HepG2 (cell line): ENCODE results near the gene RNF10. TPM values are rescaled to one million over a fixed set of nuclear protein-coding genes. Genes with fewer than 3 reads are reported as not detected.
A peak's percentile ranks its signal among the peaks of the same experiment; 100 is the strongest.

Experiments
- ATAC-seq: fragments of 200-7000 bp; cut with Tn5 transposase; 3 replicates; pipeline ENCODE4 v1.9.1; 2020; ENCODE audit warnings: mild to moderate bottlenecking, moderate library complexity
- BruUV-seq: library from RNA; stranded (reverse); fragments of 400-500 nt; replicated peaks from 2 replicates; lab custom pipeline; 2021; lab: Mats Ljungman, UMichigan
- CTCF ChIA-PET: fragments of 300-600 bp; formaldehyde crosslinking; extraction: SDS; loops from one replicate; lab custom pipeline; 2021; ENCODE audit warnings: low total read pairs, inconsistent platforms, low intra/inter-chr PET ratio; lab: Yijun Ruan, JAX
- POLR2A ChIA-PET: fragments of 350-600 bp; sonication (Branson Sonifier 250); formaldehyde crosslinking; loops from one replicate; lab custom pipeline; 2020; ENCODE audit warnings: antibody characterized with exemption, inconsistent platforms; lab: Yijun Ruan, JAX
- DNase-seq: peaks from one replicate; pipeline ENCODE4 v3.0.0-alpha.2; 2015; ENCODE audit warnings: low spot score
- FAIRE-seq: peaks from 3 replicates; lab custom pipeline; 2011; peaks lifted over from hg19 to GRCh38; lab: Jason Lieb, UNC
- H2AFZ ChIP-seq: one replicate; pipeline ENCODE4 v1.6.1; 2011; ENCODE audit warnings: low read length, inconsistent platforms
- H3K27ac ChIP-seq: fragments of 300-600 bp; 3 replicates; pipeline ENCODE4 v1.8.0; 2011; ENCODE audit warnings: mixed run types, mild to moderate bottlenecking, mixed read lengths, low read length, inconsistent platforms; ENCODE audit not compliant: insufficient read depth; ENCODE audit errors: extremely low read length
- H3K27me3 ChIP-seq, 2 experiments: fragments of 200-600 bp in 1 of 2; 2 replicates in 1 of 2; 3 replicates in 1 of 2; pipeline versions ENCODE4 v1.6.0 to v1.8.0; 2011; ENCODE audit warnings: low read length in 2 of 2, mild to moderate bottlenecking in 2 of 2, moderate library complexity in 2 of 2, inconsistent platforms in 1 of 2; ENCODE audit not compliant: insufficient read depth in 2 of 2, control insufficient read depth in 1 of 2
- H3K36me3 ChIP-seq, 2 experiments: fragments of 200-600 bp in 1 of 2; replicated peaks in 1 of 2; 2 replicates in 1 of 2; 3 replicates in 1 of 2; pipeline versions ENCODE4 v1.5.1 to v1.8.0; 2011; ENCODE audit warnings: low read length in 2 of 2, inconsistent platforms in 1 of 2; ENCODE audit not compliant: insufficient read depth in 2 of 2, control insufficient read depth in 1 of 2
- H3K4me1 ChIP-seq: 2 replicates; pipeline ENCODE4 v1.5.1; 2012; ENCODE audit warnings: low read length, inconsistent platforms; ENCODE audit not compliant: insufficient read depth
- H3K4me2 ChIP-seq: 2 replicates; pipeline ENCODE4 v1.6.0; 2011; ENCODE audit warnings: low read depth, low read length, inconsistent platforms
- H3K4me3 ChIP-seq, 3 experiments: fragments of 200-600 bp in 1 of 3; sonication (generic), shearing (Covaris generic) in 1 of 3; replicated peaks in 1 of 3; 2 replicates each; pipeline ENCODE4 v1.5.1; 2011 to 2016; ENCODE audit warnings: low read length in 3 of 3, inconsistent platforms in 2 of 3, low read depth in 2 of 3, mild to moderate bottlenecking in 2 of 3, control low read depth in 1 of 3, mixed read lengths in 1 of 3; ENCODE audit not compliant: insufficient read depth in 1 of 3
- H3K79me2 ChIP-seq: one replicate; pipeline ENCODE4 v1.6.1; 2011; ENCODE audit warnings: low read length, inconsistent platforms; ENCODE audit not compliant: insufficient read depth
- H3K9ac ChIP-seq: 2 replicates; pipeline ENCODE4 v1.6.0; 2011; ENCODE audit warnings: mild to moderate bottlenecking, low read depth, low read length, inconsistent platforms; ENCODE audit not compliant: insufficient read depth
- H3K9me3 ChIP-seq: 2 replicates; pipeline ENCODE4 v1.5.1; 2012; ENCODE audit warnings: mild to moderate bottlenecking, low read length
- H4K20me1 ChIP-seq: 2 replicates; pipeline ENCODE4 v1.6.0; 2011; ENCODE audit warnings: inconsistent platforms, mild to moderate bottlenecking, low read length, moderate library complexity; ENCODE audit not compliant: insufficient read depth
- GPBP1L1 ChIP-seq: sonication (generic); formaldehyde crosslinking; IDR thresholded peaks from 2 replicates; pipeline ENCODE4 v1.5.0; 2020; ENCODE audit warnings: mild to moderate bottlenecking, missing genetic modification reagents
- IKZF4 ChIP-seq: sonication (generic); formaldehyde crosslinking; IDR thresholded peaks from 2 replicates; pipeline ENCODE4 v1.5.1; 2020; ENCODE audit warnings: borderline replicate concordance, mild to moderate bottlenecking, low read depth, missing genetic modification reagents; ENCODE audit errors: not compliant biosample characterization
- RBM22 ChIP-seq: fragments of 200-400 bp; formaldehyde crosslinking; optimal IDR thresholded peaks from 2 replicates; pipeline ENCODE3; 2017; ENCODE audit warnings: mild to moderate bottlenecking, low read length, moderate library complexity
- ZNF629 ChIP-seq: sonication (generic); formaldehyde crosslinking; conservative IDR thresholded peaks from 2 replicates; pipeline ENCODE4 v1.5.0; 2020; ENCODE audit warnings: missing genetic modification reagents
- WGBS: methylation state at CpG from one replicate; pipeline ENCODE4 v1.1.6; 2017; ENCODE audit warnings: low lambda C conversion rate; 5-methylcytosine and 5-hydroxymethylcytosine counted together
- in situ Hi-C: cut with HindIII; loops from 2 replicates; pipeline ENCODE4 v1.10.0; 2017; ENCODE audit warnings: low pct_unique_long_range_greater_than_20kb; ENCODE audit not compliant: extremely low pct_ligation_motif_present
- intact Hi-C: fragments of 100-400 bp; cut with micrococcal nuclease; formaldehyde crosslinking; loops from one replicate; pipeline ENCODE4 v1.10.0; 2022; ENCODE audit not compliant: unreplicated experiment
- polyA plus RNA-seq, 8 experiments: library from polyadenylated mRNA; depleted of rRNA in 3 of 8; stranded (reverse) in 7 of 8; unstranded in 1 of 8; fragments of >200 nt; fragmentation: Illumina TruSeq in 4 of 8; extraction: Trizol in 4 of 8; gene quantifications; 2 replicates each; pipeline versions ENCODE4 v1.2.1 to v1.2.3, GENCODE V29; 2011 to 2016; ENCODE audit warnings: low read depth in 4 of 8, missing spikeins in 1 of 8, mixed read lengths in 1 of 8; ENCODE audit not compliant: insufficient read depth in 1 of 8
- total RNA-seq, 5 experiments: library from RNA; depleted of rRNA; stranded (reverse); fragments of >200 nt; fragmentation: Illumina TruSeq; extraction: Trizol; gene quantifications; 2 replicates each; pipeline ENCODE4 v1.2.3, GENCODE V29; 2016; ENCODE audit warnings: low read depth in 1 of 5
- TF ChIP-seq, protein P1 (sequence below): sonication (generic); formaldehyde crosslinking; IDR thresholded peaks from 2 replicates; pipeline ENCODE4 v1.4.0; 2020; ENCODE audit warnings: missing genetic modification reagents

RNF10 gene
- total and polyA plus RNA-seq, 2 of the 13 experiments (the other 11 are each of a cell fraction or from before 2014, with no cell fraction given) = 62.5 to 88.0 TPM

DNA sequence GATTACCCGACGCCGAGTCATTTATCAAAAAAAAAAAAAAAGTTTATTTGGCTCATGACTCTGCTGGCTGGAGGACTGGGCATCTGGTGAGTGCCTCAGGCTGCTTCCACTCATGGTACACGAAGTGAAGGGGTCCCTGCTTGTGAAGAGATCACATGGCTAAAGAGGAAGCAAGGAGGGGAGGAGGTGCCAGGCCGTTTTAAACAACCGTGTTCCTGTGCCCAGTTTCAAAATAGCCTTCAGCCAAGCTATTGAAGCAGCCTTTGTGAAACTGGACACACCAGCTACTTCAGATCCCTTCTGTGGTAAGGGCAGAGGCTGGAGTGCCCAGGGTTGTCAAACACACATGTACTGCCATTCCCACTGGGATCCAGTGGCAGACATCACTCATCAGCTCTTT, 39.4 kb downstream of the RNF10 start:
- 91% methylated on average over 6 of the region's 6 CpGs for WGBS
- Histone ChIP-seq H3K4me1 (no peaks in the 10 kb centered on the region), H3K4me3 (no peak overlapping the region), H2AFZ (no peak overlapping the region), H3K27me3 (no peaks in the 10 kb centered on the region), H3K36me3 (peaks cover 45 to 86% of the 10 kb centered on the region in 2 experiments), H3K79me2 (no peaks in the 10 kb centered on the region), H4K20me1 (no peaks in the 10 kb centered on the region), H3K9me3 (no peaks in the 10 kb centered on the region), H3K27ac (no peak overlapping the region), H3K9ac (no peak overlapping the region), H3K4me2 (no peak overlapping the region)
- DNase-seq (no peak), ATAC-seq (no peak), FAIRE-seq (no peak)
- POLR2A ChIA-PET = no interaction called here
- no TSS peak for BruUV-seq
- intact Hi-C loops (no loop called here), in situ Hi-C loops (no loop called here)
- no peak for TF ChIP-seq ZNF629 (CRISPR knock-in tag)
- TF ChIP-seq RBM22 = peak; percentile 49
- CTCF ChIA-PET = no interaction called here

GRCh38 chr12:120574106-120574505, 40.0 kb downstream of the RNF10 start:
- Histone ChIP-seq H3K27ac (no peak overlapping the region), H3K4me3 (no peak overlapping the region), H3K4me2 (no peak overlapping the region), H2AFZ (no peak overlapping the region), H3K9me3 (no peaks in the 10 kb centered on the region), H3K36me3 (peaks cover 43 to 85% of the 10 kb centered on the region in 2 experiments), H3K9ac (no peak overlapping the region), H3K27me3 (no peaks in the 10 kb centered on the region), H3K79me2 (no peaks in the 10 kb centered on the region), H4K20me1 (no peaks in the 10 kb centered on the region), H3K4me1 (no peaks in the 10 kb centered on the region)
- ATAC-seq (no peak), DNase-seq (no peak), FAIRE-seq (no peak)
- in situ Hi-C loops (no loop called here), intact Hi-C loops (no loop called here)
- WGBS = 92% methylated on average over 2 of the region's 2 CpGs
- BruUV-seq = no TSS peak
- TF ChIP-seq IKZF4 (CRISPR knock-in tag) (no peak), GPBP1L1 (CRISPR knock-in tag) (no peak)
- TF ChIP-seq, protein P1, sequence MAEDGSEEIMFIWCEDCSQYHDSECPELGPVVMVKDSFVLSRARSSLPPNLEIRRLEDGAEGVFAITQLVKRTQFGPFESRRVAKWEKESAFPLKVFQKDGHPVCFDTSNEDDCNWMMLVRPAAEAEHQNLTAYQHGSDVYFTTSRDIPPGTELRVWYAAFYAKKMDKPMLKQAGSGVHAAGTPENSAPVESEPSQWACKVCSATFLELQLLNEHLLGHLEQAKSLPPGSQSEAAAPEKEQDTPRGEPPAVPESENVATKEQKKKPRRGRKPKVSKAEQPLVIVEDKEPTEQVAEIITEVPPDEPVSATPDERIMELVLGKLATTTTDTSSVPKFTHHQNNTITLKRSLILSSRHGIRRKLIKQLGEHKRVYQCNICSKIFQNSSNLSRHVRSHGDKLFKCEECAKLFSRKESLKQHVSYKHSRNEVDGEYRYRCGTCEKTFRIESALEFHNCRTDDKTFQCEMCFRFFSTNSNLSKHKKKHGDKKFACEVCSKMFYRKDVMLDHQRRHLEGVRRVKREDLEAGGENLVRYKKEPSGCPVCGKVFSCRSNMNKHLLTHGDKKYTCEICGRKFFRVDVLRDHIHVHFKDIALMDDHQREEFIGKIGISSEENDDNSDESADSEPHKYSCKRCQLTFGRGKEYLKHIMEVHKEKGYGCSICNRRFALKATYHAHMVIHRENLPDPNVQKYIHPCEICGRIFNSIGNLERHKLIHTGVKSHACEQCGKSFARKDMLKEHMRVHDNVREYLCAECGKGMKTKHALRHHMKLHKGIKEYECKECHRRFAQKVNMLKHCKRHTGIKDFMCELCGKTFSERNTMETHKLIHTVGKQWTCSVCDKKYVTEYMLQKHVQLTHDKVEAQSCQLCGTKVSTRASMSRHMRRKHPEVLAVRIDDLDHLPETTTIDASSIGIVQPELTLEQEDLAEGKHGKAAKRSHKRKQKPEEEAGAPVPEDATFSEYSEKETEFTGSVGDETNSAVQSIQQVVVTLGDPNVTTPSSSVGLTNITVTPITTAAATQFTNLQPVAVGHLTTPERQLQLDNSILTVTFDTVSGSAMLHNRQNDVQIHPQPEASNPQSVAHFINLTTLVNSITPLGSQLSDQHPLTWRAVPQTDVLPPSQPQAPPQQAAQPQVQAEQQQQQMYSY (CRISPR knock-in tag) = no peak
- ChIA-PET CTCF (no interaction called here), POLR2A (no interaction called here)
